RWPE1 (cell line): ENCODE results near the gene CUX1.

ENCODE experiments used
- CTCF ChIA-PET: fragments of 350-600 bp; sonication (Branson Sonifier 250); formaldehyde crosslinking; extraction: SDS; loops from one replicate; lab custom pipeline; 2021; lab: Yijun Ruan, JAX
- POLR2A ChIA-PET: fragments of 400-600 bp; formaldehyde crosslinking; extraction: SDS; loops from one replicate; lab custom pipeline; 2020; ENCODE audit warnings: antibody characterized with exemption; ENCODE audit not compliant: low non-redundant PET; lab: Yijun Ruan, JAX
- DNase-seq: peaks from one replicate; pipeline ENCODE4 v3.0.0; 2012; ENCODE audit warnings: low spot score
- H3K27ac ChIP-seq: fragments of 450-650 bp; 2 replicates; pipeline ENCODE4 v1.5.1; 2017
- CTCF ChIP-seq: fragments of 450-650 bp; conservative IDR thresholded peaks from 2 replicates; pipeline ENCODE4 v1.5.1; 2017; ENCODE audit warnings: low read depth, mild to moderate bottlenecking

The CUX1 gene

DNA sequence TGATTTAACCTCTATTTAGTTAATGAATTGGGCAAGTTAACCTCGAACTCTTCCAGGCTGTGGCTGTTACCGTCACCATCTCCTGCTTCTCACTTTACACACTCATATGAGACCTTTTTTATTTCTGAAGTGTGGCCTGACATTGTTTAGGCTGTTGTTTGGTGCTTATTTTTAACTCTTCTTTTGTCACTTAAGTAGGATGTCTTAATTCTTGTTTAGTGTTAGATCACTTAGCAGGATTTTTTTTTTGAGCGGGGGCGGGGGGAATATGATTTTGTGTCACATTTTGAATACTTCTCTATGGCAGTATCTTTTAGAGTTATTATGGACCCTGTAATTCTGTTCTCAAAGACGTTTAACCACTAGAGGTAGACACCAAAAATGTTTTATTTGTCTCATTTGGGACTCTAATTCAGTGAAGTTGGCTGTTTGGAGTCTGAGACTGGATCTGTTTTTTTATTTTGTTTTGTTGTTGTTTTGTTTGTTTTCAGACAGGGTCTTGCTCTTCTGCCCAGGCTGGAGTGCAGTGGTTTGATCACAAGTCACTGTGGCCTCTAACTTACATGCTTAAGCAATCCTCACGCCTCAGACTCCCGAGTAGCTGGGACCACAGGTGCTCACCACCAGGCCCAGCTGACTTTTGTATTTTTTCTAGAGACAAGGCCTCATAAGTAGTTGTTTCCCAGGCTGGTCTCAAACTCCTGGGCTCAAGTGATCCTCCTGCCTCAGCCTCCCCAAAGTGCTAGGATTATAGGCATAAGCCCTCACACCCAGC, 73.5 kb downstream of the CUX1 start:
- CTCF ChIA-PET: no interaction called here
- no peak overlapping the region for H3K27ac ChIP-seq
- TF ChIP-seq CTCF: no peak
- POLR2A ChIA-PET: no interaction called here
- no peak for DNase-seq

GRCh38 chr7:101891936-101892640, 74.7 kb downstream of the CUX1 start:
- TF ChIP-seq CTCF: no peak
- ChIA-PET POLR2A (no interaction called here), CTCF (no interaction called here)
- H3K27ac ChIP-seq: no peak overlapping the region
- DNase-seq: no peak

- CTCF ChIA-PET: no interaction called here
- no peak for DNase-seq
- POLR2A ChIA-PET: no interaction called here
- H3K27ac ChIP-seq: no peak overlapping the region
- no peak for TF ChIP-seq CTCF
Observed at GRCh38 chr7:101893341-101894082, 76.1 kb downstream of the CUX1 start.

DNA sequence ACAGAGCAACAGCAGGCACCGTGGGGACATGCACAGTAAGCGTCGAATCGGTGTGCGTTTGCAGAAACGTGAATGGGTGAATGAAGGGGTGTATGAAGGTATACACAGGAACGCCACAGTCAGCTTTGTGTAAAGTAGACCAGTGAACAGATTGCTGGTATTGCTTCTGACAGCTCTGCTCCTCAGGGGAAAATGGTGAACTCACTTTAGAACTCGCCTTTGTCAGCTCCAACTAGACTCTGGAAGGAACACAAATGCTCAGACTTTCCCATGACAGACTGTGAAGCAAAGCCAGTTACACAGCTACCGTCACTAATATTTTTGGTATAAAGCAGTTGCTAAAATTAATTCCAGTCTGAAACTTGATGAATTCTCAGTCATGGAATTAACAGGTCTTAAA, 78.9 kb downstream of the CUX1 start:
- POLR2A ChIA-PET: no interaction called here
- CTCF ChIA-PET: no interaction called here
- no peak for TF ChIP-seq CTCF
- no peak for DNase-seq
- H3K27ac ChIP-seq: no peak overlapping the region

DNA sequence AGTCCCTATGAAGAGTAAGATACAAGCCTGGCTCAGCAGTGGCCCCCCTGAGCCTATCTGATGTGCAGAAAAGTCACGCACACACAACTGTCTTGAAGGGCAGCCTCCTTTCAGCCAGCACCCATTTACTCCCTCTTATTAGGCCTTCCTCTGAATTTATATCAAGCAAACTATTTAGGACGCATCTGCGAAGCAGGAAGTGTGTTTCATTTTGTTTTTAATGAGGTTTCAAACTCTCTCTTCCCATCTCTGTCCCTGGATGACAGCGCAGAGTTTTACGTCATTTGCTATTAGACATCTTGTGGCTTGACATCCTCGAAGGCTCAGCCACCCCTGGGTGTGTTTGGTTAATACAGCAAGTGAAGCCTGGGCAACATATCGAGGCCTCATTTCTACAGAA, 79.5 kb downstream of the CUX1 start:
- CTCF ChIA-PET: interaction anchor here (0.6 kb wide), 2 partner anchors 48 to 284 kb away, joined by 3 to 5 read pairs; no protein-coding TSS in a partner anchor
- POLR2A ChIA-PET: no interaction called here

More for the DNA sequence above, 79.5 kb downstream of the CUX1 start:
- no peak overlapping the region for H3K27ac ChIP-seq
- DNase-seq: no peak
- no peak for TF ChIP-seq CTCF
